HL-60 (cell line): ENCODE results near the gene CDK6.

ENCODE experiments used
- CTCF ChIP-seq: IDR thresholded peaks from one replicate; pipeline ENCODE4 v1.5.1; 2011; ENCODE audit warnings: low read length, control low read depth, inconsistent platforms; ENCODE audit not compliant: insufficient read depth
- TF ChIP-seq, protein P1 (sequence below): IDR thresholded peaks from 2 replicates; pipeline ENCODE4 v1.6.1; 2012; ENCODE audit warnings: low read depth; ENCODE audit not compliant: insufficient replicate concordance

- TF ChIP-seq CTCF: no peak
- TF ChIP-seq, protein P1, sequence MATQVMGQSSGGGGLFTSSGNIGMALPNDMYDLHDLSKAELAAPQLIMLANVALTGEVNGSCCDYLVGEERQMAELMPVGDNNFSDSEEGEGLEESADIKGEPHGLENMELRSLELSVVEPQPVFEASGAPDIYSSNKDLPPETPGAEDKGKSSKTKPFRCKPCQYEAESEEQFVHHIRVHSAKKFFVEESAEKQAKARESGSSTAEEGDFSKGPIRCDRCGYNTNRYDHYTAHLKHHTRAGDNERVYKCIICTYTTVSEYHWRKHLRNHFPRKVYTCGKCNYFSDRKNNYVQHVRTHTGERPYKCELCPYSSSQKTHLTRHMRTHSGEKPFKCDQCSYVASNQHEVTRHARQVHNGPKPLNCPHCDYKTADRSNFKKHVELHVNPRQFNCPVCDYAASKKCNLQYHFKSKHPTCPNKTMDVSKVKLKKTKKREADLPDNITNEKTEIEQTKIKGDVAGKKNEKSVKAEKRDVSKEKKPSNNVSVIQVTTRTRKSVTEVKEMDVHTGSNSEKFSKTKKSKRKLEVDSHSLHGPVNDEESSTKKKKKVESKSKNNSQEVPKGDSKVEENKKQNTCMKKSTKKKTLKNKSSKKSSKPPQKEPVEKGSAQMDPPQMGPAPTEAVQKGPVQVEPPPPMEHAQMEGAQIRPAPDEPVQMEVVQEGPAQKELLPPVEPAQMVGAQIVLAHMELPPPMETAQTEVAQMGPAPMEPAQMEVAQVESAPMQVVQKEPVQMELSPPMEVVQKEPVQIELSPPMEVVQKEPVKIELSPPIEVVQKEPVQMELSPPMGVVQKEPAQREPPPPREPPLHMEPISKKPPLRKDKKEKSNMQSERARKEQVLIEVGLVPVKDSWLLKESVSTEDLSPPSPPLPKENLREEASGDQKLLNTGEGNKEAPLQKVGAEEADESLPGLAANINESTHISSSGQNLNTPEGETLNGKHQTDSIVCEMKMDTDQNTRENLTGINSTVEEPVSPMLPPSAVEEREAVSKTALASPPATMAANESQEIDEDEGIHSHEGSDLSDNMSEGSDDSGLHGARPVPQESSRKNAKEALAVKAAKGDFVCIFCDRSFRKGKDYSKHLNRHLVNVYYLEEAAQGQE: no peak
Measured at GRCh38 chr7:92797284-92797683, 39.1 kb downstream of the CDK6 start.
